Measurements from ENCODE around the gene KAZN.

Gene KAZN

GRCh38 chr1:14848203-14848602 is 249.7 kb downstream of the KAZN start:
- no peak for DNase-seq (ENCODE audit: low spot score)
- FAIRE-seq: no peak

- DNase-seq (ENCODE audit: low spot score): no peak
- no peak for FAIRE-seq
These were observed 250.1 kb downstream of the KAZN start for GRCh38 chr1:14848625-14849024.

GRCh38 chr1:14849038-14849437 is 250.6 kb downstream of the KAZN start:
- FAIRE-seq: no peak
- no peak for DNase-seq (ENCODE audit: low spot score)

- FAIRE-seq (no peak), DNase-seq (ENCODE audit: low spot score) (no peak)
These were observed 252.1 kb downstream of the KAZN start for GRCh38 chr1:14850563-14850962.

- FAIRE-seq: no peak
- no peak for DNase-seq (ENCODE audit: low spot score)
These were observed 253.3 kb downstream of the KAZN start for GRCh38 chr1:14851760-14852159.

- no peak for DNase-seq (ENCODE audit: low spot score)
- FAIRE-seq: no peak
These were observed 253.8 kb downstream of the KAZN start for GRCh38 chr1:14852291-14852690.

- no peak for FAIRE-seq
- no peak for DNase-seq (ENCODE audit: low spot score)
These were observed 255.0 kb downstream of the KAZN start for GRCh38 chr1:14853518-14853917.

GRCh38 chr1:14855268-14855667 is 256.8 kb downstream of the KAZN start:
- DNase-seq (ENCODE audit: low spot score) (no peak), FAIRE-seq (no peak)

- DNase-seq (ENCODE audit: low spot score): no peak
- FAIRE-seq: no peak
These were observed 257.3 kb downstream of the KAZN start for GRCh38 chr1:14855801-14856200.

GRCh38 chr1:14857436-14858195 is 259.1 kb downstream of the KAZN start:
- no peak for FAIRE-seq

GRCh38 chr1:14862114-14862771 is 263.8 kb downstream of the KAZN start:
- no peak for DNase-seq (ENCODE audit: low spot score)
- FAIRE-seq: no peak

More at GRCh38 chr1:14857436-14858195, 259.1 kb downstream of the KAZN start:
- DNase-seq (ENCODE audit: low spot score): no peak

GRCh38 chr1:14865106-14865505 is 266.6 kb downstream of the KAZN start:
- DNase-seq (ENCODE audit: low spot score): no peak
- no peak for FAIRE-seq

GRCh38 chr1:14866911-14867612 is 268.6 kb downstream of the KAZN start:
- no peak for FAIRE-seq

GRCh38 chr1:14869187-14869586 is 270.7 kb downstream of the KAZN start:
- DNase-seq (ENCODE audit: low spot score): no peak
- no peak for FAIRE-seq

More at GRCh38 chr1:14866911-14867612, 268.6 kb downstream of the KAZN start:
- DNase-seq (ENCODE audit: low spot score): no peak

GRCh38 chr1:14871218-14871970 is 272.9 kb downstream of the KAZN start:
- FAIRE-seq: no peak
- no peak for DNase-seq (ENCODE audit: low spot score)

GRCh38 chr1:14872762-14873161 is 274.3 kb downstream of the KAZN start:
- no peak for FAIRE-seq
- no peak for DNase-seq (ENCODE audit: low spot score)

- DNase-seq (ENCODE audit: low spot score): no peak
- no peak for FAIRE-seq
These were observed 275.2 kb downstream of the KAZN start for GRCh38 chr1:14873677-14874076.

GRCh38 chr1:14875524-14876509 is 277.3 kb downstream of the KAZN start:
- FAIRE-seq (no peak), DNase-seq (ENCODE audit: low spot score) (no peak)

- DNase-seq (ENCODE audit: low spot score) (no peak), FAIRE-seq (no peak)
These were observed 278.3 kb downstream of the KAZN start for GRCh38 chr1:14876747-14877146.

GRCh38 chr1:14877224-14877623 is 278.7 kb downstream of the KAZN start:
- FAIRE-seq (no peak), DNase-seq (ENCODE audit: low spot score) (no peak)

Measured in urothelium cell line (cell line).